ENCODE measurements around the gene POLR2F.
"Not testable (repeated sequence)": the region's sequence is repeated elsewhere in the genome, so short reads cannot be mapped to it uniquely, and the experiment has no call there.

Gene POLR2F

DNA sequence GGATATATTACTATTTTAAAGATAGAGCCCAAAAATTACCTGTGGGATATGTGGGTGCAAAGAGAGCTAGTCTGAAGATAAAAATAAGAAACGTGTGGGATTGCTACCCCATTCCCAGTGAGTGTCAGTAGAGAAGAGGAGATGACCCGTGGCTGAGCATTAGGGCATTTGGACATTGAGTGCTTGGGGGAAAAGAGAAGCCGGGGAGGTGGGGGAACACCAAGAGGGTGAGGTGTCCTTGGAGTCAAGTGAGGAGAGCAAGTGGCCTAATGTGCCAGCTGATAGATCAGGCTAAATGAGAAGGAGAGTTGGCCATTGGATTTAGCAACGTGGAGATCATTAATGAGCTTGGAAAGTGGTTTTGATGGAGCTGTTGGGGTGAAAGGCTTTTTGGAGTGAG lies 1.2 kb downstream of the POLR2F start:
- DNase-seq (ENCODE audit: low spot score): no peak

- not testable (repeated sequence) for DNase-seq (ENCODE audit: low spot score)
These were observed 2.4 kb downstream of the POLR2F start for GRCh38 chr22:37955825-37956397.

- DNase-seq (ENCODE audit: low spot score): no peak
These were observed 3.7 kb downstream of the POLR2F start for GRCh38 chr22:37957232-37957631.

- DNase-seq (ENCODE audit: low spot score): no peak
These were observed 5.8 kb downstream of the POLR2F start for GRCh38 chr22:37959231-37959825.

DNA sequence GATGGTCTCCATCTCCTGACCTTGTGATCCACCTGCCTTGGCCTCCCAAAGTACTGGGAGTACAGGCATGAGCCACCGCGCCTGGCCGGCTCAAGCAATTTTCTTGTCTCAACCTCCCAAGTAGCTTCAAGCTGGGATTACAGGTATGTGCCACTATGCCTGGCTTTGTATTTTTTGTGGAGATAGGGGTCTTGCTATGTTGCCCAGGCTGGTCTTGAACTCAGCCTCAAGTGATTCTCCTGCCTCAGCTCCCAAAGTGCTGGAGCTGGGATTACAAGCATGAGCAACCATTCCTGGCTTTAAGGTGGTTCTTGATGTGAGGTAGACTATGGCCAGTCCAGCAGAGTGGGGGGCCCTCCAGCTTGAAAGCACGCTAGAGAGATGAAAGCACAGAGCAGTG lies 7.6 kb downstream of the POLR2F start:
- no peak for DNase-seq (ENCODE audit: low spot score)

- no peak for DNase-seq (ENCODE audit: low spot score)
These were observed 12.6 kb downstream of the POLR2F start for GRCh38 chr22:37965940-37966664.

DNA sequence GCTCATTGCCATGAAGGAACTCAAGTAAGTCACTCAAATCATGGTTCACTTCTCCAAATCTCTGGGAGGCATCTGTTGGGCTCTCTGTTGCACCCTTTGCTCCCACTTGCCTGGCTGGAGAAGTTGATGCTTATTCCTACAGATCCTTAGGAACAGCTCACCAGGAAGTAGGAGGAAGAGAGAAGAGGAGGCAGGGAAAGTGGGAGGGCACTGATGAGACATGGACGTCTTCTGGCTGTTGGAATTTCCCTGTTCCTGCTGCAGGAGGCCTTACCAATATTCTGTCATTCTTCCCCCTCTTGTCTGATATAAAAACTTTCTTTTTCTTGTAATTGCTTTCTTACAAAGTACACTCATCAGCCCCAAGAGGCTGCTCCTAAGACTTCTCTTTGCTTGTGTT lies 13.6 kb downstream of the POLR2F start:
- DNase-seq (ENCODE audit: low spot score): no peak

GRCh38 chr22:37967637-37968451 lies 14.3 kb downstream of the POLR2F start:
- no peak for DNase-seq (ENCODE audit: low spot score)

GRCh38 chr22:37968452-37969251 lies 15.2 kb downstream of the POLR2F start:
- DNase-seq (ENCODE audit: low spot score): no peak

DNA sequence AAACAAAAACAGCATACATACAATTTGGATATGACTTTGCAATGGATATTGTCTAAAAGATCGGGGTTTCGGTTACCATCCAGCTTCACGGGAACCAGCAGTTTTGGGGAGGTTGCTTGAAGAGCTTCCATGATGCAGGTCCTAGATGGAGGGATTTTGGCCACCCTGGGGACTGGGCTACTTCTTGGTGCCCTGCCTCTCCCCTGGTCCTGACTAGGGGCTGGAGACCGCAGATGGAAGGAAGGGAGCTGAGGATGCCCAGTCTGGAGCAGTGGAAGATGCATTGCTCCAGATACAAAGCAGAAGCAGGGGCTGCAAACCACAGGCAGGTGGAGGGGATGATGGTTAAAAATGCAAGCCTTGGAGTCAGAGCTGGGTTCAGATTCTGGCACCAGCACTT lies 17.4 kb downstream of the POLR2F start:
- no peak for DNase-seq (ENCODE audit: low spot score)

DNA sequence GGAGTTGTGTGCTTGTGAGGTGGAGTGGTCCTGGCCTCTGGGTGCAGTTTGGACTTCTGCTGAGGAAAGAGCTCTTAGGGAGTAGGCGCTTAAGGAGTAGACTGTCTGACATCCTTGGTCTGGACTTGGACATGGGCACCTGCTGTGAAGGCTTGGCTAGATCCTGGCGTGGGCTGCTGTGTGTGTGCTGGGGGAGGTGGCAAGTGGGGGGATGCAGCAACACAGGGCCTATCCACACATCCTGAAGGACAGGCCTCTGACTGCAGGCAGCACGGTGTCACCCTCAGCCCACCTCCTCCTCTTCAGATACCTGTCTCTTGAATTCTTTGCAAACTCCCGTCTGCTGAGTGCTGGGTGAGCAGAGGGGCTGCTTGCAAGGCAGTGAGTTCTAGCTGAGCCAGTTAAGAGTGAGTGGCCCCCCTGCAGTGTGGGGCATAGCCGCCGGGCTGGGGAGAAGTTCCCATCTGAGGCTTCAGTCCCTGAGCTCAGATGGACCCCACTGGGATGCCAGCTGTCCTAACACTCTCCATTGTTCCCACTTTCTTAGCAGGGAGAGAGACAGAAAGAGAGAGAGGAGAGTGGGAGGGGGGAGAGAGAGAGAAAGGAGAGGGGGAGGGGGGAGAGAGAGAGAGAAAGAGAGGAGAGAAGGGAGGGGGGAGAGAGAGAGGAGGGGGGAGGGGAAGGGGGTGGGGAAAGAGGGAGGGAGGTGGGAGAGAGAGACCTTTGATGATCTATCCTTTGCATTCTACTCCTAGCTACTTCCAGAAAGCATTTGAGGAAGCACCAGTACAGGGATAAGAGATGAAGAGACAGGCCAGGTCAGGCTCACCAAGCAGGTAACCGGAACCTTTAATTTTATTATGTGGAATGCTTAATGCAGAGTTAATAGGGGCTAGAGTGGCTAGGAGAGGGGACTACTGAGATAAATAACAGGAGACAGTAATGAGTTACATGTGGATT lies 18.3 kb downstream of the POLR2F start:
- DNase-seq (ENCODE audit: low spot score): no peak

DNA sequence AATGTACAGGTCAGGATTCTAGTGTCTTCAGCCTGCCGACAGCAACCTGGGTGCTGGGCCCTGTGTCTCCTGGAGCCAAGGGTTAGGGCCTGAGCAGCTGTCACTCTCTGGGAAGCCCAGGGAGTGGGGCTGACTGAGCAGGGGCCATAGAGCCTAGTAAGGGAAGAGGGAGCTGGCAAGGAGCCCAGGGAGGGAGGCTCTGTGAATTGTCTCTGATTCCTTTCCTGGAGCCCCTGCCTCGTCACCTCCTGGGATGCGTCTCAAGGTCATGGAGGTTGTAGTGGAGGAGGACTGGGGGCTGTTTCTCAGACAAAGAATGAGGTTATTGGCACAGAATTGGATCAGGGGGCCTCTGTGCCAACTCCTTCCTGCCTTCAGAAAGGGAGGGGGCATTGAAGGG lies 19.0 kb downstream of the POLR2F start:
- no peak for DNase-seq (ENCODE audit: low spot score)

DNA sequence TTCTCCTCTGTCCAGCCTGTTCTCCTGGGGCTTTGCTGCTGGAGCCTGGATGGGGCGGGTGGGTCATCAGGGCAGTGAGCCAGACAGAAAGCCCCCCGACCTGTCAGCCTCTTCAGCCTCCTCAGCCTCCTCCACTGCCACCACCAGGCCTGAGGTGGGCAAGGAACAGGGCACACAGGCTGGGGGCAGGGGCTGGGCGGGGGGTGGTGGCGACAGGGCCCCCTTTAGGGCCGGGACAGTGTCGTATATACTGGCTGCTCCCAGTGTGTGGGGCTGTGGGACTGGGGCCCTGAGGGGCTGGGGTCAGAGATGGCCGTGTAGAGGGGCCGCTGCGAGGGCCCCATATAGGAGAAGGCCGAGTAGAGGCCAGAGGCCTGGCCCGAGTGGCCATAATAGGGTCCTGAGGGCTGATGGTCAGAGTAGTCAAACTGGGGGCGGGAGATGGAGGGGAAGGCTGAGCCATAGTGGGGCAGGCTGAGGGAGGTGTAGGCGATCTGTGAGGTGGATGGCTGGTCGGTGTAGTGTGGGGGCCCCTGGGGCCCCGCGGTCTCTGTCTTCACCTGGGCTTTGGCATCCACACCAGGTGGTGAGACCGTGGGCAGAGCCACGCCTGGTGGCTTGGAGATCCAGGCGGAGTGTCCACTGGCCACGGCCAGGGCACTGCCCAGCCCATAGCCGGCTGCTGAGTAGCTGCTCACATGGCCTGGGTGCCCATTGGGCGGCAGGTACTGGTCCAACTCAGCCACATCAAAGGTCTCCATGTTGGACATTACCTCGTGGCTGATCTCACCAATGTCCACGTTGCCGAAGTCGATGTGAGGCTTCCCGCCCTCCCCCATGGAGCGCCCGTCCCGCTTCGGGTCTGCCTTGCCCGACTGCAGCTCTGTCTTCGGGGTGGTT lies 20.0 kb downstream of the POLR2F start:
- no peak for DNase-seq (ENCODE audit: low spot score)

DNA sequence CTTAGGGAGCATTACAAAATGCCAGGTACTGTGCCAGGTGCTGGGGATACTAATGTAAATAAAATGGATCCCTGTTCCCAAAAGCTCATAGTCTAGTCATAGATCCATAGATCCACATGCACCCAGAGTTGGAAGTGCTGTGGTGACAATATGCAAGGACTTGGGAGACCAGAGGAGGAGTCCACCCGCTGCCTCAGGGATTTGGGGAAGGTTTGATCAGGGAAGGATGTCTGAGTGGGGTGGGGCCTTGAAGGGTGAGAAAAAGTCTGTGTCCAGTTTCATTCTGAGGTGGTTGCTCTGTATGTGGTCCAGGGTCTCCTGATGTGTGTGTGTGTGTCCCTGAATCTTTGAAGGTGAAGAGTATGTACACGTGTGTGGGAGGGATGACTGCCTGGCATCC lies 21.7 kb downstream of the POLR2F start:
- no peak for DNase-seq (ENCODE audit: low spot score)

DNA sequence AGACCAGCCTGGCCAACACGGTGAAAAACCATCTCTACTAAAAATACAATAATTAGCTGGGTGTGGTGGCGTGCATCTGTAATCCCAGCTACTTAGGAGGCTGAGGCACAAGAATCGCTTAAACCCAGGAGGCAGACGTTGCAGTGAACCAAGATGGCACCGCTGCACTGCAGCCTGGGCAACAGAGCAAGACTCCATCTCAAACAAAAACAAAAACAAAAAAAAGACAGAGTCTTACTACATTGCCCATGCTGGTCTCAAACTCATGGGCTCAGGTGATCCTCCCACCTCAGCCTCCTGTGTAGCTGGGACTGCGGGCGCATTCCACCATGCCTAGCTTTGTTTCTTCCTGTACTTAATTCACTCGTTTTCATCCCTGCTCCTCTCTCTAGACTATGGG lies 22.5 kb downstream of the POLR2F start:
- DNase-seq (ENCODE audit: low spot score): not testable (repeated sequence)

- DNase-seq (ENCODE audit: low spot score): no peak
These were observed 23.0 kb downstream of the POLR2F start for GRCh38 chr22:37976547-37976946.

DNA sequence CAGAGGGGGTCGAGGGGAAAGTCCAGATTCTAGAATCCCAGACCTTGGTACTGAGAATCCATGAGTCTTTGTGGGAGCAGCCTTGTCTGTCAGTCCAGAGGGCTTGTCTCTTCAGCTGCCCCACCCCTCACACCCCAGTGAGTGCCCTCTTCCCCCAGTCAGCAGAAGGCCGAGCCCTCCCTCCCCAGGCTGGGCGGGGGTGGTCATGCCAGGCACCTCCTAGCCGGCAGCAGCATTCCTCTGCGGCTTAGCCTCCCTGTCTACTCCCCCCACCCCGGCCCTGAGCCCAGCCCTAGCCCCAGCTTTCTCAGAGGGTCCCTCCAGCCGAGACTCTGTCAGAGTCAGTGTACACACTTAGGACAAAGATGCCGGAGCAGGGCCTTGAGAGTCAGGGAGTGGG lies 26.3 kb downstream of the POLR2F start:
- no peak for DNase-seq (ENCODE audit: low spot score)

GRCh38 chr22:37981282-37982011 lies 27.9 kb downstream of the POLR2F start:
- DNase-seq (ENCODE audit: low spot score): no peak

All from left forelimb (tissue), 1 donor.